Measurements from ENCODE around the gene ZNF416.
A peak's percentile ranks its signal among the peaks of the same experiment; 100 is the strongest.

The ZNF416 gene

DNA sequence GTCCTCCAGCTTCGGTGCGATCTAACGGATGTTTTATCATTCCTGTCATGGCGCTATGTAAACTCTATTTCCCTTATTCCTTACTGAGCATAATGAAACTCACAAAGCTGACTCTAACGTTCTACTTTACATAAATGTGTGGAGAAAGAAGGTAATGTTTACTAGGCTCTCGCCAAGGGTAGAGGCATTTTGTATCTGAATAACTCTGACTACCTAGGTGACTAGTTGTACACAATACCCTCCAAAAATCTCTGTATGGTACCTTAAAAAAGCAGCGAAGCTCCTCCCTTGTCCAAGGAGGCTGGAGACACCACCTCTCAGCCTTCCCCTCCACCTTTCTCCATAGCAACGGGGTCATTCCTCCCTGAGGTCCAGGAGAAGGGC, 20.7 kb upstream of the ZNF416 start:
- Histone ChIP-seq H3K36me3 (ENCODE audit: low read depth) (peaks cover 7% of the 10 kb centered on the region; the same call in 1 of the 2 replicates), H3K4me3 (ENCODE audit: severe bottlenecking) (peak overlapping the region; percentile 83), H3K27me3 (ENCODE audit: insufficient read depth, poor library complexity, severe bottlenecking) (no peaks in the 10 kb centered on the region), H3K9me3 (ENCODE audit: severe bottlenecking) (peaks cover 7% of the 10 kb centered on the region), H3K4me1 (ENCODE audit: insufficient read depth, poor library complexity, severe bottlenecking) (peaks cover 2% of the 10 kb centered on the region), H3K27ac (ENCODE audit: poor library complexity, severe bottlenecking) (no peak overlapping the region)
- ATAC-seq (ENCODE audit: low read depth) (no peak; the same call in 2 of the 3 replicates), DNase-seq (ENCODE audit: low spot score) (no peak)
- TF ChIP-seq, protein P1, sequence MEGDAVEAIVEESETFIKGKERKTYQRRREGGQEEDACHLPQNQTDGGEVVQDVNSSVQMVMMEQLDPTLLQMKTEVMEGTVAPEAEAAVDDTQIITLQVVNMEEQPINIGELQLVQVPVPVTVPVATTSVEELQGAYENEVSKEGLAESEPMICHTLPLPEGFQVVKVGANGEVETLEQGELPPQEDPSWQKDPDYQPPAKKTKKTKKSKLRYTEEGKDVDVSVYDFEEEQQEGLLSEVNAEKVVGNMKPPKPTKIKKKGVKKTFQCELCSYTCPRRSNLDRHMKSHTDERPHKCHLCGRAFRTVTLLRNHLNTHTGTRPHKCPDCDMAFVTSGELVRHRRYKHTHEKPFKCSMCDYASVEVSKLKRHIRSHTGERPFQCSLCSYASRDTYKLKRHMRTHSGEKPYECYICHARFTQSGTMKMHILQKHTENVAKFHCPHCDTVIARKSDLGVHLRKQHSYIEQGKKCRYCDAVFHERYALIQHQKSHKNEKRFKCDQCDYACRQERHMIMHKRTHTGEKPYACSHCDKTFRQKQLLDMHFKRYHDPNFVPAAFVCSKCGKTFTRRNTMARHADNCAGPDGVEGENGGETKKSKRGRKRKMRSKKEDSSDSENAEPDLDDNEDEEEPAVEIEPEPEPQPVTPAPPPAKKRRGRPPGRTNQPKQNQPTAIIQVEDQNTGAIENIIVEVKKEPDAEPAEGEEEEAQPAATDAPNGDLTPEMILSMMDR (IDR thresholded peaks at IDR 0.05; ENCODE audit: poor library complexity, severe bottlenecking) = no peak

DNA sequence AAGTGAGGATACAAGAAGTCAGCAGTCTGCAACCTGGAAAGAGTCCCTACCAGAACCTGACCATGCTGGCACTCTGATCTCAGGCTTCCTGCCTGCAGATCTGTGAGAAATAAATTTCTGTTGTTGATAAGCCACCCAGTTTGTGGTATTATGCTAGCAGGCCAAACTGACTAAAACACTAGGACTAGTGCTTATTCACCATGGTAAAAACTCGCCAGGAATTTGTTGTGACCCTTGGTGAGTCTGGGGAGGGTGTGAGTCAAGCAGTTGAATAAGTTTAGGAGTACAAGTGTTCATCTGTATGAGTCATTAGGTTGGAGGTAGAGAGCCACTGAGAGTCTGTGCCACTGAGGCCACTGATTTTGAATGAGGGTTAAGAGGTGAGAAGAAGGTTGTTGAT, 8.8 kb upstream of the ZNF416 start:
- peaks cover 55% of the 10 kb centered on the region for H3K36me3 ChIP-seq (ENCODE audit: low read depth)
- H3K27ac ChIP-seq (ENCODE audit: poor library complexity, severe bottlenecking) = no peak overlapping the region
- no peak for DNase-seq (ENCODE audit: low spot score)
- H3K4me1 ChIP-seq (ENCODE audit: insufficient read depth, poor library complexity, severe bottlenecking) = no peaks in the 10 kb centered on the region
- no peak for ATAC-seq (ENCODE audit: low read depth)
- no peaks in the 10 kb centered on the region for H3K27me3 ChIP-seq (ENCODE audit: insufficient read depth, poor library complexity, severe bottlenecking)
- TF ChIP-seq, protein P1 (IDR thresholded peaks at IDR 0.05; ENCODE audit: poor library complexity, severe bottlenecking) = no peak
- no peak overlapping the region for H3K4me3 ChIP-seq (ENCODE audit: severe bottlenecking)
- H3K9me3 ChIP-seq (ENCODE audit: severe bottlenecking) = peaks cover 32% of the 10 kb centered on the region

DNA sequence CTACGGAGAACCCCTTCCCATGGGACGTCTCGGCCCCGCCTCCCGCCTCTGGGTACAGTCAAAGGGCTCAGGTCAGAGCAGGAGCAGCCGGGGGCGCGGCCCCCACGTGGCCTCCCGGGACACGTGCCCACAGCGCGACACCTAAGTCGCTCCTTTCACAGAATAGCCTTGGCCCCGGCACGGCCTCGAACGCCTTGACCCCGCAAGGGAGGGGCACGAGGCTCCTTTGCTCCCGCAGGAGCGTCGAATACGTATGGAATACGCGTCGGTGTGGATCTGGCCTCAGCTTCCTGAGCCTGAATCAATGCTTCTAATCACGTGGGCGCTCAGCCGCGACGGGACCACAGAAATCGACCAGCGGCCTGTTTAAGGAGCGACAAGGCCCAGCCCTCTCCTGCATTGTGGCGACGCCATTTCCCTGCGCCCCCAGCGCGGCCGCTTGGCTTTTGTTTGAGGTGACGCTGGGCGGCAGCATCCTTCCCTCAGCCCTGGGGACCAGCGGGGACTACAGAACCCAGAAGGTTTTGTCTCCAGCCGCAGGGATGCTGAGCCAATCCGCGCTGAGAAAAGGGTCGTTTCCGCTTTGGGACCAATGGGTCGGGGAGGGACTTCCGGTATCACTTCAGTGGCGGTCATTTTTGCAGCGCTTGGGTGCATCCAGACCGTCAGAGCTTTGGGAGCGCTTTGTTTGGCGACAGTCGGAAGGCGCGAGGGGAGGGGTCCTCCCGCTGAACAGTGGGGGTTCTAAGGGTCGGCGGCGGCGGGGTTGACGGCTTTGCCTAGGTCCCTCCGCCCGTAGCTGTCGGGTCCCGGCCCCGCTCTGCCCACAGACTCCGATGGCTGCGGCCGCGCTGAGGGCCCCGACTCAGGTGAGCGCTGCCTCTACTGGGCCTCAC, 5.1 kb upstream of the ZNF416 start, which contains the start of gene ZIK1:
ZIK1 (plus strand) TSS at position 625 of the 896 bp plus-strand sequence; CDS start at position 837, 212 bp downstream.
- peak; percentile 81 for DNase-seq (ENCODE audit: low spot score)
- Histone ChIP-seq H3K27ac (ENCODE audit: poor library complexity, severe bottlenecking) (no peak within 1 kb of the TSS), H3K9me3 (ENCODE audit: severe bottlenecking) (peaks cover 20% of the 10 kb centered on the region)

DNA sequence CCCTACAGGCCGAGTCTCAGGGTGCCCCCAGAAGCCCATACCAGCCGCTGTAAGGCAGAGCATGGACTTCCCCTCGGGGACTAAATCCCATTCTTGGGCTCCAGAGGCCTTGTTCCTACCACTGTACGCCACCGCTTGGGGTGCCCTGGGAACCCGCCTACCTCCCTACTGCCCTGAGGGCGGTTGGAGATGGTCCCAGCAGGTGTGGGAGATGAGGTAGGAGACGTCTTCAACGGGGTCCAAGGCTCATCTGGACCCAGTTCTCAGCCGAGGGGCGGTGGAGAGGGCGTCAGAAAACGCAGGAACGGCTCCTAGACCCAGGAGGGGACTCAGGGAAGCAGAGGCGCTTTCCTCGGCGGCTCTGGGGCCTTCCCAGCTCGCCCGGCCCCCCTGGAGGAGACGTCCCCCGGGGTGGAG, 4.4 kb upstream of the ZNF416 start:
- Histone ChIP-seq H3K36me3 (ENCODE audit: low read depth) (peaks cover 17% of the 10 kb centered on the region), H3K4me1 (ENCODE audit: insufficient read depth, poor library complexity, severe bottlenecking) (no peaks in the 10 kb centered on the region), H3K27ac (ENCODE audit: poor library complexity, severe bottlenecking) (no peak overlapping the region), H3K9me3 (ENCODE audit: severe bottlenecking) (peaks cover 16% of the 10 kb centered on the region), H3K4me3 (ENCODE audit: severe bottlenecking) (peak overlapping the region; percentile 66), H3K27me3 (ENCODE audit: insufficient read depth, poor library complexity, severe bottlenecking) (no peaks in the 10 kb centered on the region)
- DNase-seq (ENCODE audit: low spot score) = no peak
- ATAC-seq (ENCODE audit: low read depth) = no peak
- TF ChIP-seq, protein P1 (IDR thresholded peaks at IDR 0.05; ENCODE audit: poor library complexity, severe bottlenecking) = no peak

More for the DNA sequence above, 5.1 kb upstream of the ZNF416 start, which contains the start of gene ZIK1:
- H3K4me3 ChIP-seq (ENCODE audit: severe bottlenecking) = peak within 1 kb of the TSS; percentile 66
- peak; percentile 88 for ATAC-seq (ENCODE audit: low read depth)
- H3K27me3 ChIP-seq (ENCODE audit: insufficient read depth, poor library complexity, severe bottlenecking) = no peaks in the 10 kb centered on the region
- H3K4me1 ChIP-seq (ENCODE audit: insufficient read depth, poor library complexity, severe bottlenecking) = no peaks in the 10 kb centered on the region
- TF ChIP-seq, protein P1 (IDR thresholded peaks at IDR 0.05; ENCODE audit: poor library complexity, severe bottlenecking) = no peak
- H3K36me3 ChIP-seq (ENCODE audit: low read depth) = peaks cover 24% of the 10 kb centered on the region

GRCh38 chr19:57576661-57577060, 2.0 kb downstream of the ZNF416 start:
- DNase-seq (ENCODE audit: low spot score) (no peak), ATAC-seq (ENCODE audit: low read depth) (no peak)
- TF ChIP-seq, protein P1 (IDR thresholded peaks at IDR 0.05; ENCODE audit: poor library complexity, severe bottlenecking) = no peak
- peaks cover 3% of the 10 kb centered on the region for H3K4me1 ChIP-seq (ENCODE audit: insufficient read depth, poor library complexity, severe bottlenecking)
- peaks cover 31% of the 10 kb centered on the region for H3K9me3 ChIP-seq (ENCODE audit: severe bottlenecking)
- peaks cover 52% of the 10 kb centered on the region for H3K36me3 ChIP-seq (ENCODE audit: low read depth)
- H3K27ac ChIP-seq (ENCODE audit: poor library complexity, severe bottlenecking) = no peak overlapping the region
- H3K4me3 ChIP-seq (ENCODE audit: severe bottlenecking) = no peak overlapping the region
- no peaks in the 10 kb centered on the region for H3K27me3 ChIP-seq (ENCODE audit: insufficient read depth, poor library complexity, severe bottlenecking)

Measured in RWPE2 (cell line).